Measurements from ENCODE around the gene ITGB8. TPM values are rescaled to one million over a fixed set of nuclear protein-coding genes. Genes with fewer than 3 reads are reported as not detected.

The ITGB8 gene
- total RNA-seq, 1 donor from 2014 or later, result 1.5 TPM

- no peak for DNase-seq
- Histone ChIP-seq H3K27ac (replicated peaks) (no peak overlapping the region), H3K9me3 (replicated peaks) (no peaks in the 10 kb centered on the region), H3K36me3 (no peaks in the 10 kb centered on the region), H3K4me3 (no peak overlapping the region), H3K4me1 (peaks cover 15% of the 10 kb centered on the region), H3K27me3 (ENCODE audit: low read depth) (peaks cover 4% of the 10 kb centered on the region)
- intact Hi-C loops (cut with micrococcal nuclease), result no loop called here
- TF ChIP-seq CTCF (IDR thresholded peaks at IDR 0.05; ENCODE audit: borderline replicate concordance), result no peak
Measured at GRCh38 chr7:20438694-20439376, 108.1 kb downstream of the ITGB8 start.

GRCh38 chr7:20439416-20440185, 108.9 kb downstream of the ITGB8 start:
- Histone ChIP-seq H3K27me3 (ENCODE audit: low read depth) (peaks cover 4% of the 10 kb centered on the region), H3K4me3 (no peak overlapping the region), H3K36me3 (no peaks in the 10 kb centered on the region), H3K9me3 (replicated peaks) (peaks cover 5% of the 10 kb centered on the region), H3K27ac (replicated peaks) (no peak overlapping the region), H3K4me1 (peaks cover 15% of the 10 kb centered on the region)
- DNase-seq, result no peak
- TF ChIP-seq CTCF (IDR thresholded peaks at IDR 0.05; ENCODE audit: borderline replicate concordance), result no peak
- intact Hi-C loops (cut with micrococcal nuclease), result no loop called here

GRCh38 chr7:20440472-20441105, 109.9 kb downstream of the ITGB8 start:
- H3K4me3 ChIP-seq, result no peak overlapping the region
- H3K9me3 ChIP-seq (replicated peaks), result peaks cover 15% of the 10 kb centered on the region
- peak; percentile 46 for TF ChIP-seq CTCF (IDR thresholded peaks at IDR 0.05; ENCODE audit: borderline replicate concordance)
- no peak overlapping the region for H3K27ac ChIP-seq (replicated peaks)
- H3K27me3 ChIP-seq (ENCODE audit: low read depth), result peaks cover 4% of the 10 kb centered on the region
- H3K36me3 ChIP-seq, result no peaks in the 10 kb centered on the region
- intact Hi-C loops (cut with micrococcal nuclease), result no loop called here
- peaks cover 5% of the 10 kb centered on the region for H3K4me1 ChIP-seq
- DNase-seq, result no peak

GRCh38 chr7:20441346-20441745, 110.6 kb downstream of the ITGB8 start:
- TF ChIP-seq CTCF (IDR thresholded peaks at IDR 0.05; ENCODE audit: borderline replicate concordance), result no peak
- Histone ChIP-seq H3K27me3 (ENCODE audit: low read depth) (peaks cover 4% of the 10 kb centered on the region), H3K4me3 (no peak overlapping the region), H3K36me3 (no peaks in the 10 kb centered on the region), H3K9me3 (replicated peaks) (peaks cover 18% of the 10 kb centered on the region), H3K27ac (replicated peaks) (no peak overlapping the region), H3K4me1 (no peaks in the 10 kb centered on the region)
- intact Hi-C loops (cut with micrococcal nuclease), result no loop called here
- DNase-seq, result no peak

GRCh38 chr7:20441991-20442441, 111.3 kb downstream of the ITGB8 start:
- TF ChIP-seq CTCF (IDR thresholded peaks at IDR 0.05; ENCODE audit: borderline replicate concordance), result no peak
- Histone ChIP-seq H3K36me3 (no peaks in the 10 kb centered on the region), H3K27me3 (ENCODE audit: low read depth) (peaks cover 4% of the 10 kb centered on the region), H3K4me1 (no peaks in the 10 kb centered on the region), H3K9me3 (replicated peaks) (peaks cover 18% of the 10 kb centered on the region), H3K27ac (replicated peaks) (no peak overlapping the region), H3K4me3 (no peak overlapping the region)
- DNase-seq, result no peak
- intact Hi-C loops (cut with micrococcal nuclease), result no loop called here
